ENCODE measurements around the gene KCND2.

The KCND2 gene

DNA sequence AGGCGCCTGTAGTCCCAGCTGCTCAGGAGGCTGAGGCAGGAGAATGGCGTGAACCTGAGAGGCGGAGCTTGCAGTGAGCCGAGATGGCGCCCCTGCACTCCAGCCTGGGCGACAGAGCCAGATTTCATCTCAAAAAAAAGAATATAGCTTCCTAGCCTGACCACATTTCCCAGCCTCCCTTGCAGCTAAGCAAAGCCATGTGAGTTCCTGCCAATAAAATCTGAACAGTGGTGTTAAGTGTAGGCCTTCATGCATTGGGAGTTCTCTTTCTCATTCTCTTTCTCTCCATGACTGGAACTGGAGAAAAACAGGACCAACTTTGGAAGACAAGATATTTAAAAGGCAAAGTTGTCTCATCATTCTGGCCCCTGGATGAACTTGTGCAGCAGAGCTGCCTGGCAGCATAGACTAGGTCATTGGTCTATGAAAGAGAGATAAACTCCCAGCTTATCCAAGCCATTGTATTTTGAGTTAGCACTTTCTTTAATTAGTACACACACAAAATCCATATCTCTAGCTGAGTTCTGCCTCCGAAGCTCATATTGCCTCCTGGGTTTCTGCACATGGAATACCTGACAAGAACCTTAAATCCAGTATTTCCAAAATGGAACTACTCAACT is 524.2 kb downstream of the KCND2 start:
- FAIRE-seq, result no peak
- no peak for DNase-seq (ENCODE audit: low spot score)

DNA sequence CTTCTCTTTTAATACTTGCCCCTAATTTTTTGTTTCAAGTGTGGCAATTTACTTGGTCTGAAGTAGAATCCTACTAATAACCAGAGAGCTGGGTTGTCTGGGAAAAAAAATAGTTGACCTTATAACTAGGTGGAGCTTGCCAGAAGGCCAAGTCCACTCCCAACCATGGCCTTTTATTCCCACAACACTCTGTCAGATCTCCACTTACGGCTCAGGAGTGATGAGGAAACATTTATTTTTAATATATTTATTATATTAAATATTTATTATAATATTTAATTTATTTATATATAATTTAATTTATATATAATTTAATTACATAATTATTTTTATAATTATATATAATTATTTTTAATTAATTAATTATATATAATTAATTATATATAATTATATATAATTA is 526.2 kb downstream of the KCND2 start:
- FAIRE-seq, result no peak
- no peak for DNase-seq (ENCODE audit: low spot score)

Measured in urothelium cell line (cell line).